Stimulated activated CD8-positive, alpha-beta memory T cell treated with anti-CD3 and anti-CD28 coated beads, Interleukin-4, amount 100 ng/mL, for 4 hours (primary cell): ENCODE measurements around the gene MOSMO.
"Not testable (repeated sequence)": the region's sequence is repeated elsewhere in the genome, so short reads cannot be mapped to it uniquely, and the experiment has no call there.

Source experiments
- DNase-seq, 2 donors: peaks; one replicate each; pipeline ENCODE4 v3.0.0-alpha.2; 2020; ENCODE audit warnings: low read depth in 2 of 2, low spot score in 1 of 2

Gene MOSMO

GRCh38 chr16:22002047-22002446, 5.9 kb upstream of the MOSMO start:
- not testable (repeated sequence) for DNase-seq

- DNase-seq, result no peak
Observed at GRCh38 chr16:22003195-22003594, 4.7 kb upstream of the MOSMO start.

- no peak for DNase-seq
Observed at GRCh38 chr16:22004341-22004740, 3.6 kb upstream of the MOSMO start.

- DNase-seq, result no peak
Observed at GRCh38 chr16:22005746-22006145, 2.2 kb upstream of the MOSMO start.

GRCh38 chr16:22006636-22007035, 1.3 kb upstream of the MOSMO start:
- no peak for DNase-seq

- no peak for DNase-seq
Observed at GRCh38 chr16:22007159-22007508, 777 bp upstream of the MOSMO start.

- no peak for DNase-seq
Observed at GRCh38 chr16:22008215-22009059, 526 bp downstream of the MOSMO start.

- DNase-seq, result no peak
Observed at GRCh38 chr16:22010902-22011301, 3.0 kb downstream of the MOSMO start.

- DNase-seq, result no peak
Observed at GRCh38 chr16:22012241-22012640, 4.3 kb downstream of the MOSMO start.

- no peak for DNase-seq
Observed at GRCh38 chr16:22013486-22013885, 5.6 kb downstream of the MOSMO start.

GRCh38 chr16:22014271-22014873, 6.5 kb downstream of the MOSMO start:
- DNase-seq, result no peak

GRCh38 chr16:22016927-22017326, 9.0 kb downstream of the MOSMO start:
- DNase-seq, result no peak

- DNase-seq, result no peak
Observed at GRCh38 chr16:22018559-22018958, 10.6 kb downstream of the MOSMO start.

- no peak for DNase-seq
Observed at GRCh38 chr16:22022151-22022550, 14.2 kb downstream of the MOSMO start.

- DNase-seq, result no peak
Observed at GRCh38 chr16:22023505-22023904, 15.6 kb downstream of the MOSMO start.

- not testable (repeated sequence) for DNase-seq
Observed at GRCh38 chr16:22024785-22025184, 16.9 kb downstream of the MOSMO start.

GRCh38 chr16:22027633-22028032, 19.7 kb downstream of the MOSMO start:
- DNase-seq, result no peak

- DNase-seq, result no peak
Observed at GRCh38 chr16:22029632-22030031, 21.7 kb downstream of the MOSMO start.

- DNase-seq, result no peak
Observed at GRCh38 chr16:22030087-22030812, 22.3 kb downstream of the MOSMO start.

GRCh38 chr16:22031483-22032083, 23.7 kb downstream of the MOSMO start:
- DNase-seq, result no peak

- no peak for DNase-seq
Observed at GRCh38 chr16:22034503-22034902, 26.6 kb downstream of the MOSMO start.

- DNase-seq, result no peak
Observed at GRCh38 chr16:22035153-22035552, 27.2 kb downstream of the MOSMO start.
